KOPT-K1 (cell line): ENCODE results near the gene VPS37B.

ENCODE experiments used
- H3K27ac ChIP-seq: fragments of 200-600 bp; sonication (generic); 2 replicates; pipeline ENCODE4 v1.5.1; 2016; ENCODE audit warnings: antibody characterized with exemption, mild to moderate bottlenecking, low read depth, low read length; ENCODE audit not compliant: poor library complexity, severe bottlenecking
- H3K36me3 ChIP-seq: fragments of 200-600 bp; sonication (generic); 2 replicates; pipeline ENCODE4 v1.5.1; 2017; ENCODE audit warnings: antibody characterized with exemption, mild to moderate bottlenecking, low read length, moderate library complexity; ENCODE audit not compliant: insufficient read depth
- H3K9me3 ChIP-seq: fragments of 200-600 bp; sonication (generic); 2 replicates; pipeline ENCODE4 v1.5.1; 2017; ENCODE audit warnings: antibody characterized with exemption, low read length, mild to moderate bottlenecking; ENCODE audit not compliant: insufficient read depth, poor library complexity, severe bottlenecking

The VPS37B gene

DNA sequence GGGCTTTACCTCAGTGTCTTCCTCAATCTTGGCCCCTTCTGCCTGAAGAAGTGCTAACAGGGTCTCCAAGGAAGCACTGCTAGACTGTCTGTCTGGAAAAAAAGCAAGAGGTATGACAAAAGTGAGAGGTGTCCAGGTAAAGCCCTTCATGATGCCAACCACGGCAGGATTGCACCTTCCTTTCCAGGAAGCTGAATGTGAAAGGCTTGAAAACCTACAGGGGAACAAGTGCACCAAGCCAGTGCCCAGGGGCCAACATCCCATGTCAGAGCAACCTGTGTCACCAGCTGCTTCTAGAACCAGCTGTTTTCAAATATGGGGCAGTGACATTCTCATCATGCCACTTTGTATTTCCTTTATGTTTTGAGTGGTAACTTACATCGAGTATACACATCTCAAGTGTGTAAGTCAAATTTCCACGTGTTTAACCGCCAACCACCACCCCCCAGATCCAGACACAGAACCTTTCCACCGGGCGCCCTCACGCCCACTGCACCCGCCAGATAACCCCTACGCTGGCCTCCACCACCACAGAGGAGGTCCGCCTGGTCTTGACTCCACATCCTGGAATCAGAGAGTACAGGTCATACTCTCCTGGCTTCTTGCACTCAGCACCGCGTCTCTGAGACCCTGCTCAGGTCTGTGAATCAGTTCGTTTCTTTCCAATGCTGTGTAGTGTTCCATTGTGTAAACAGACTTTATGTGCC, 27.3 kb downstream of the VPS37B start:
- Histone ChIP-seq H3K27ac (no peak overlapping the region), H3K36me3 (peaks cover 77% of the 10 kb centered on the region), H3K9me3 (no peaks in the 10 kb centered on the region)

DNA sequence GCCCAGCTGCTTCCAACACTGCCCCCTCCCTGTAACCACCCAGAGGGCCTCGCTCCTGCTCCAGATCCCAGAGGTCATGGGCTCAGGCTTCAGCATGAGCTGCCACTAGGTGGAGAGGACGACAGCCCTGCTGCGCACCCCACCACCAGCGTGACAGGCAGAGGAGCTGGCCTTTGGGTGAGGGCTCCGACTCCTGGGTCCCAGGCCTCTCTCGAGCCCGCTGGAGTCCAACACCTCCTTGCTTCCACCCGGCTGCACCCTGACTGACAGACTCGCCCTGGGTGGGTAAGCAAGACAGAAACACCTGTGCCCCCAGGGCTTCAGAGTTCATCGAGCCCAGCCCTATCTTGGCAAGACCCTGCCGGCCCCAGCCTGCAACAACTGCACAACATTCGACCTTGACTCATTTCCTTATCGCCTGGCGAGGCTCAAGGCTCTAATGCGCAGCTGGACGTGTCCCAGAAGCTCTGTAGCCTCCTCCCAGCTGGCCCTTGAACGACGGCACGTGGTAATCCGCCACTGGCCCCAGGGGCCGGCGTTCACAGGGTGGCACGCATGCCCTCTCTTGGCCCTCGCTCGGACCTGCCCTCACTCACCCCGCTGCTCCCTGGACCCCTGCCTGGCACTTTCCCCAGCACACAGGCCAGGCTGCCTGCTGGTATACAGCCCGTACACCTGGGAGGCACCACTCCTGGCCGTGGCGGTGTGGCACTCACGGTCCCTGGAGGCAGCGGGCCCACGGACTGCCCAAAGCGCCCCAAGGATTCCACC, 28.0 kb downstream of the VPS37B start:
- Histone ChIP-seq H3K36me3 (peaks cover 85% of the 10 kb centered on the region), H3K27ac (no peak overlapping the region), H3K9me3 (no peaks in the 10 kb centered on the region)

DNA sequence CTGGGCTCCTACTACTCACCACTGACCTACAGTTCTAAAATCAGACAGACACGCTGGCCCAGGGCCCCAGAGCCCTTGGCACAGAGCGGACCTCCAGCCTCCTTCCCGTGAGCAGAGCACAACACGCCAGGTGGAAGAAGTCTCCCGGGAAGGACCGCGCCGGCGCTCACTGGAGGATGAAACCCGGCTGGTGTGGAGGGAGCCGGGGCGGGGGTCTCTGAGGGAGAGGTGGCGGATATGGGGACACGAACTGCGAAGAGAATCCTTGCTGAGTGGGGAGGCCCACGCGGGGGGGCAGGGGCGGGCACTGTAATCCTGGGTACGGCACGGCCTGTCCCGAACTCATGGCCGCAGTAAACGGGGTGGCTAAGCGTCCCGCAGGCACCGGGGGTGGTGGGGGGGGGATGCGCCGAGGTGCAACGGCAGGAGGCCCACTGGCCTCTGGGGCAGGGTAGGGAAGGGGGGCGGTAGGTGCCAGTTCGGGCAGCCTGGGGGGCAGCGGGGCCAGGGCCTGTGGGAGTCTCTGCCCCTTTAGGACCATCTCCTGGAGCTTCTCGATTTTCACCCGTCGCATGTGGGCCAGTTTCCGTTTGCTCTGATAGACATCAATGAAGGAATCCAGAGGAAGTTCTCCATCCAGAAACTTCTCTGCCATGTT, 28.8 kb downstream of the VPS37B start:
- peaks cover 90% of the 10 kb centered on the region for H3K36me3 ChIP-seq
- H3K9me3 ChIP-seq, result no peaks in the 10 kb centered on the region
- H3K27ac ChIP-seq, result no peak overlapping the region

DNA sequence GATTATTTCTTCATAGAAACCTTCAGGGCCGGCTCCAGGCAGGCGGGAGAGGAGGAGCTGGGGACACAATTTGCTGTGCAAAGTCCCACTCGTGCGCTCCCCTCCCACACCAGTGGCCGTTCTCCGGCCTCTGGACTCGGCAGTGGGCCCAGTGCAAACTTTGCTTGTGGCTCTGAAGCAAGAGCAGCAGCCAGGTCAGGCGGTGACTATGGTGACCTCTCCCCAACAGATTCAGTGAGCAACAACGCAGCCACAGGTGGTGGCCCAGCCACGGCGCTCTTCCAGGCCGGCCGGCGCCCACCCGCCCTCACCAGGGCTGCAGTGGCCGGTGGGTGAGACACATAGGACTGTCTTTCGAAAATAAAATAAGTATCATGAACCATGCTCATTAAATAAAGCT, 29.5 kb downstream of the VPS37B start:
- no peak overlapping the region for H3K27ac ChIP-seq
- peaks cover 96% of the 10 kb centered on the region for H3K36me3 ChIP-seq
- no peaks in the 10 kb centered on the region for H3K9me3 ChIP-seq

DNA sequence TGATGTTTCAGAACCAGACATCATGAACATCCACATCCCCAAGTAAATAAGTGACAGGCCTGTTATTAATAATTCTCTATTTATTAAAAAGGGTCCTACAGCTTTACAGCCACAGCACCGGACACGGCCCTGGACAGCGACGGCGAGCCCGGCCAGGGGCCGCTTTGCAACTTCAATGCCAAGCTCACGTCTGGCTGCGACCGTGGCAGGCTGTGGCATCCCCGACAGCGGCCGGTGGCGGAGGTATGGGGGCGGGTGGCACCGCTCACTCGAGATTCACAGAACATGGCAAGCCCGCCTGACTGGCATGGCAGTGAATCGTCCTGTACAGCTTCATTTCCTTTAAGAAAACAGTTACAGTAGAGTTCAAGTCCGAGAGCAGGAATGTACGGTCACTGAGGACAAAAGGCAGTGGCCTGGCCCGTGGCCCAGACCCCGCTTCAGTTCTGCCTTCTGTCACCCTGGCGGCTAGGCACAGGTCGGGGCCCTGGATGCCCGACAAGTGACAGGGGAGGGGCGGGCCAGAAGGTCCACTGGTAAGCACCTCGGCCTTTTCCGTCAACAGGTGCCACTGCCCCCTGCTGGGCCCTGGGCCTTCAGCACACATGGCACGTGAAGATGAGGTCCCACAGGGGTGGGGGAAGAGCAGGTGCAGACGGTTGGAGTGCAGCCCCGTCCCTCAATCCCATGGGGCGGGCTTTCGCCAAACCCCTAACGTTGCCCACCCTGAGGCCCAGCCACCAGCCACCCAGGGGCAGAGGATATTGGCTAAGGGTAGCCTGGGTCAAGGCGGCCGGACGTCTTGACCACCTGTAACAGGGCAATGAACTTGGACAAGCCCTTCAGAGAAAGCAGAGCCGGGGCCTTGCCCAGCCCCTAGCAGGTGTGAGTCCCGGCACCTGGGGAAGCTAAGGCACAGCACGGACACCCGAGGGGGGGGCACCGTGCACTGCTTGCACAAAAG, 30.4 kb downstream of the VPS37B start:
- Histone ChIP-seq H3K9me3 (no peaks in the 10 kb centered on the region), H3K27ac (no peak overlapping the region), H3K36me3 (peaks cover 96% of the 10 kb centered on the region)

DNA sequence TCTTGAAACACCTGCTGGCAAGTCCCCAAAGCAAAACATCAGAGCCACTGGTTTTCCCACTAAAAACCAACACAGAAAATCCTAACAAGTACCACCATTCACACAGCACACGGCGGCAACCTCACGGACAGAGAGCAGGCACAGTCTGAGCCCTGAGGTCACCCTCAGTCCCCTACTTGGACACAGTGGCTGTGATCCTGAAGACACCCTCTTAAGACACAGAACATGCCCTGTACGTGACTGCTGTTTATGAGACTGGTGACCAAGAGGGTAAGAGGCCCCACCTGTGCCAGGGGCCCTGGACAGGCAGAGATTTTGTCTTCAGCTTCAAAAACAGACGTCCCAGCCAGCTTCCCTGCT, 31.1 kb downstream of the VPS37B start:
- Histone ChIP-seq H3K9me3 (no peaks in the 10 kb centered on the region), H3K36me3 (peaks cover 95% of the 10 kb centered on the region), H3K27ac (no peak overlapping the region)

DNA sequence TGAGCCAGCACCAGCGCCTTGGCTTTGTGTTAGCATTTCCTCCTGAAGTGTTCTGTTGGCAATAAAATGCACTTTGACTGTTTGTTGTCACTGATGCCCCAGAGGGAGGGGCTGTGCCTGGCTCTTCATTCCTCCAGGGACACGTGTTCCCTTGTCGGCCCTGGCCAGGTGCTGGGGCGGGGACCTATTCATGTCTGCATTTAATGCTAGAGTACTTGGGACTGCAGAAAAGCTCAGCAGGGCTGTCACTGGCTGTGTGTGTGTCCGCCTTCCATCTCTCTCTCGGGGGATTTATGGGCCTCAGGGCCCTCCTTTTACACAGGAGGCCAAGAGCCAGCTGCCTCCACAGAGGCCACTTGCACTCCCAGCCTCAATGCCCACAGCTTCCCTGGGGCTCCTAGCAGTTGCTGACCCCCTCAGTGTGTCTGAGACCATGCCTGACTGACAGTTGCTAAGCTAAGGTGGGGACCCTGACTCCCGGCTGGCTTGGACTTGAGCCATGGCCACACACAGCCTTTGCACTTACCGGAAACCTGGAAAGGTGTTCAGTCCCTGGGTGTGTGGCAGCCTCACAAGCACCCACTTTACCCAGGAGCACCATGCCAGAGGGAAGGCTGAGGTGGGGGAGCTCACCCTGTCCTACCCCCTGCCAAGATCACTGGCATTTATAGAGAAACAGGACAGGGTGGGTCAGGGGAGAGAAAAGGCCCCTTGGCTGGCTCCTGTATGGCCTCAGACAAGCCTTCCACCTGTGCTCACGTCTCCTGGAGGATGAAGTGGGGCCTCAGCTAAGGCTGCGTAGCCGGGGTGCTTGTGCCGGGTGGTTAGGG, 32.8 kb downstream of the VPS37B start:
- Histone ChIP-seq H3K9me3 (no peaks in the 10 kb centered on the region), H3K36me3 (peaks cover 95% of the 10 kb centered on the region), H3K27ac (no peak overlapping the region)

DNA sequence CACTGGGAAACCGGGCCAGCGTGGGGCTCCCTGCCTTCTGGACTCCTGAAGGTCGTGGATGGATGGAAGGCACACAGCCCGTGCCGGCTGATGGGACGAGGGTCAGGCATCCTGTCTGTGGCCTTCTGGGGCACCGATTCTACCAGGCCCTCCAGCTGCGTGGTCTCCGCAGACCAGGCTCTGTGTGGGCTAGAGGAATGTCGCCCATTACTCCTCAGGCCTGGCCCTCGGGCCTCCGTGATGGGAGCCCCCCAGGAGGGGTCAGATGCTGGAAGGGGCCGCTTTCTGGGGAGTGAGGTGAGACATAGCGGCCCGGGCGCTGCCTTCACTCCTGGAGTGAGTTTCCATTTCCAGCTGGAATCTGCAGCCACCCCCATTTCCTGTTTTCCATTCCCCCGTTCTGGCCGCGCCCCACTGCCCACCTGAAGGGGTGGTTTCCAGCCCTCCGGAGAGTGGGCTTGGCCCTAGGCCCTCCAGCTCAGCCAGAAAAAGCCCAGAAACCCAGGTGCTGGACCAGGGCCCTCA, 33.8 kb downstream of the VPS37B start:
- Histone ChIP-seq H3K9me3 (no peaks in the 10 kb centered on the region), H3K27ac (no peak overlapping the region), H3K36me3 (peaks cover 94% of the 10 kb centered on the region)

DNA sequence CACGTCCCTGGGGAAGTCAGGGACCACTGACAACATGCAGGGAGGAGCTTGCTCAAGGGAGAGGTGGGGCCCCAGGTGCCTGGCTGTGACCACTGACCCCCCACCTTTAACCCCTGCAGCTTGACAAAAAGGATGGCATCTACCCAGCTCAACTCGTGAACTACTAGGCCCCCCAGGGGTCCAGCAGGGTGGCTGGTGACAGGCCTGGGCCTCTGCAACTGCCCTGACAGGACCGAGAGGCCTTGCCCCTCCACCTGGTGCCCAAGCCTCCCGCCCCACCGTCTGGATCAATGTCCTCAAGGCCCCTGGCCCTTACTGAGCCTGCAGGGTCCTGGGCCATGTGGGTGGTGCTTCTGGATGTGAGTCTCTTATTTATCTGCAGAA, 34.3 kb downstream of the VPS37B start:
- peaks cover 93% of the 10 kb centered on the region for H3K36me3 ChIP-seq
- no peak overlapping the region for H3K27ac ChIP-seq
- H3K9me3 ChIP-seq, result no peaks in the 10 kb centered on the region

DNA sequence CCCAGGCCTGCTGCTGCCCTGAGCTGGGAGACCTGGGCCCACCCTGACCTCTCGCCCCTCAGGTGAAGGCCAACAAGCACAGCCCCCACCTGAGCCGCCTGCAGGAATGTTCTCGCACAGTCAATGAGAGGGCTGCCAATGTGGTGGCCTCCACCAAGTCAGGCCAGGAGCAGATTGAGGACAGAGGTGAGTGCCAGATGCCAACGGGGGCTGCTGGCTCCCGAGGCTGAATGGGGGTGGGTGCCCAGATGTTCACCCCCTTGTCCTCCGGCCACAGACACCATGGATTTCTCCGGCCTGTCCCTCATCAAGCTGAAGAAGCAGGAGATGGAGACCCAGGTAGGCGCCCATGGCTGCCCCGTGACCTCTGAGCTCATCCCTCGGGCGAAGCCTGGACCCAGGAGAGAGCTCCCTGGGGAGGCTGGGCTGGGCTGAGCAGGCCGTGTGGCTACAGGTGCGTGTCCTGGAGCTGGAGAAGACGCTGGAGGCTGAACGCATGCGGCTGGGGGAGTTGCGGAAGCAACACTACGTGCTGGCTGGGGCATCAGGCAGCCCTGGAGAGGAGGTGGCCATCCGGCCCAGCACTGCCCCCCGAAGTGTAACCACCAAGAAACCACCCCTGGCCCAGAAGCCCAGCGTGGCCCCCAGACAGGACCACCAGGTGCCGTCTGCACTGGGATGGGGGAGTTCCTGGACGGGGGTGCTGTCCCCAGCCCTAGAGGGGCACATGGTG, 34.9 kb downstream of the VPS37B start:
- Histone ChIP-seq H3K27ac (no peak overlapping the region), H3K9me3 (no peaks in the 10 kb centered on the region), H3K36me3 (peaks cover 93% of the 10 kb centered on the region)

DNA sequence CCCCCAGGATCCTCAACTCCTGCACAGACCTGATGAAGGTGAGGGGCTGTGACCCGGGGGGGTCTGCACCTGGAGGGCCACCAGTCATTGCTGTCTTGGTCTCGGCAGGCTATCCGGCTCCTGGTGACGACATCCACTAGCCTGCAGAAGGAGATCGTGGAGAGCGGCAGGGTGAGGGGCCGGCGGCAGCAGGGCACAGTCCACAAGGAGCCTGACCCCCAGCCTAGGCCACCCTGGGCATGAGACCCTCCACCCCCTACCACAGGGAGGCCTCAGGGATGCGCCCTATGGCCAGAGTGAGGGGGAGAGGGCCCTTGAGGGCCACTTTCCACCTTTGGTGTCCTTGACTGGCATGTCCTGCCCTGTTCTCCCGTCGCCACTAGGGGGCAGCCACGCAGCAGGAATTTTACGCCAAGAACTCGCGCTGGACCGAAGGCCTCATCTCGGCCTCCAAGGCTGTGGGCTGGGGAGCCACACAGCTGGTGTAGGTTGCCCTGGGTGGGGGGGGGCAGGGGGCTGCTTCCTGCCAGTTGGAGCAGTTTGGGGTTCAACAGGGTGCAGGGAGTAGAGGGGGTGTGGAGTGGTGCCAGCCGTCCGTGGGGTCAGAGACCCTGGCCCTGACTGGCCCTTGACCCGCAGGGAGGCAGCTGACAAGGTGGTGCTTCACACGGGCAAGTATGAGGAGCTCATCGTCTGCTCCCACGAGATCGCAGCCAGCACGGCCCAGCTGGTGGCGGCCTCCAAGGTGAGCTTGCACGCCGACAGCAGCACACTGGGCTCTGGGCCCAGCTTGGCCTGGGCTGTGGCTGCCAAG, 35.7 kb downstream of the VPS37B start:
- Histone ChIP-seq H3K27ac (no peak overlapping the region), H3K36me3 (peaks cover 93% of the 10 kb centered on the region), H3K9me3 (no peaks in the 10 kb centered on the region)

DNA sequence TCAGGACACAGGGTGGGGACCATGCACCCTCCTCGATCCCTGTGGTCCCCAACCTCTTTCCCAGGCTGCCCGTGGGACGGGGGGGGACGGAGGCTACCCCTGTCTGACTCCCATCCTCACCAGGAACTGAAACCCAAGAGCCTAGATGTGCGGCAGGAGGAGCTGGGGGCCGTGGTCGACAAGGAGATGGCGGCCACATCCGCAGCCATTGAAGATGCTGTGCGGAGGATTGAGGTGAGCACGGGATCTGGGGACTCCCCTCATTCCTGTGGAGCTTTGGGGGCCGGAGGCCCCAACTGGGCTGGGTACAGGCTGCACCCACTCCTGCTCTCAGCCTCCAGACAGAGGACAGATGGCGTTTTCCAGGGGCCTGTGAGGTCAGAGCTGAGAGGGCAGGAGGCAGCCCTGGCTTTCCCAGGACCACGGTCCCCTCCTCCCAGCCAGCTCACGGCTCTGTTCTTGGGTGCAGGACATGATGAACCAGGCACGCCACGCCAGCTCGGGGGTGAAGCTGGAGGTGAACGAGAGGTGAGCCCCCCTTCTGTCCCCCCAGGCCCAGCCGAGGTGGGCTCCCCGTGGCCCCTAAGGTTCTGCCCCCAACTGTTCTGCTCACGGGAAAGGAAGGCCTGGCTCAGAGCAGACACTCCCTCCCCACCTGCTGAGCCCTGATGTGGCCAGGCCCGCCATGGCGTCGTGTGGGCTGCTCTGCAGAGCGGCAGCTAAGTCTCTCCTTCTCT, 36.5 kb downstream of the VPS37B start:
- peaks cover 93% of the 10 kb centered on the region for H3K36me3 ChIP-seq
- H3K27ac ChIP-seq, result no peak overlapping the region
- H3K9me3 ChIP-seq, result no peaks in the 10 kb centered on the region
